GM18517 (cell line): ENCODE results near the gene MANBA.
A peak's percentile ranks its signal among the peaks of the same experiment; 100 is the strongest.
"Not testable (repeated sequence)": the region's sequence is repeated elsewhere in the genome, so short reads cannot be mapped to it uniquely, and the experiment has no call there.

ENCODE experiments used
- ATAC-seq: cut with Tn5 transposase; IDR thresholded peaks from one replicate; pipeline ENCODE4 v1.9.1; 2021; ENCODE audit warnings: mild to moderate bottlenecking, moderate library complexity; ENCODE audit not compliant: unreplicated experiment

Gene MANBA

DNA sequence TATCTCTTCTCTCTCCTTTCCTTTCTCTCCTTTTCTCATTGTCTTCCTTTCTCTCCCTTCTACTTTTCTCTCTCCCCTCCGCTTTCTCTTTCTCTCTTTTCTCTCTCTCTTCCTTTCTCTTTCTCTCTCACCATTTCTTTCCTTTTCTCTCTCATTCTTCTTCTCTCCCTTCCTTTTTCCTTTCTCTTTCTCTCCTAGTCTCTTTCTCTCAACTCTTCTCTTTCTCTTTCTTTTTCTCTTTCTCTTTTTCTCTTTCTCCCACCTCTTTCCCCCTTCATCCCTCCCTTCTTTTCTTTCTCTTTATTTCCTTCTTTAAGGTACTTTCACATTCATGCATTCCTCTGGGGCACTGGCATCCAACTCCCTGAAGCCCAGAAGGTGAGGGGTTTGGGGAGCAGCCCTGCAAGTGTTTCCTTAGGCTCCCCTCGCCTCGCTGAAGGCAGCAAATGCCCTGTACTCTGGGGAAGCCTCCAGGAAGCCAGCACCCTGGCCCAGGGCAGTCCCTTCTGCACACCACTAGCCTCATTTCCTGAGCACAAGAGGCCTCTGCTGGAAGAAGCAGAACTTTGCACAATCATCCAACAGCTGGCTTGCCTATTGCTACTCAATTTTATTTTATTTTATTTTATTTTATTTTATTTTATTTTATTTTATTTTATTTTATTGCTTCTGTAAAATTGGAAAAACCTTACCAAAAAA is 135.4 kb downstream of the MANBA start:
- ATAC-seq: peak; percentile 85

DNA sequence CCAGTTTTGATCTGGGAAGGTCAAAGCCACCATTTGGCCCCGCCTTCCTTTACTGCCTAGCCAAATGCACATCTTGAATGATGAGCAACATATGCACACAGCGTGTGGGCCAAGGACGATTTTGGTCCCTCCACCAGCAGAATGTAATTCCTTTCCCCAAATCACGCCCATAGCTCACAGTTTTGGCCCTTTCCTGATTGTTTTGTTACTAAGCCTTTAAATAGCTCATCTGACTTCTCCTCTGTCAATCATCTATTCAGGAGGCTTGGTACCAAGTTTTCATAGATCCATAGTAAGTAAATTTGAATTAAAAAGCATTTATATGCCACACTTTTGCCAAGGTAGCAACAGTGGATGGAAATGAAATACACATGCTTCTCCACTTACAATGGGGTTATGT is 136.3 kb downstream of the MANBA start:
- ATAC-seq: no peak

DNA sequence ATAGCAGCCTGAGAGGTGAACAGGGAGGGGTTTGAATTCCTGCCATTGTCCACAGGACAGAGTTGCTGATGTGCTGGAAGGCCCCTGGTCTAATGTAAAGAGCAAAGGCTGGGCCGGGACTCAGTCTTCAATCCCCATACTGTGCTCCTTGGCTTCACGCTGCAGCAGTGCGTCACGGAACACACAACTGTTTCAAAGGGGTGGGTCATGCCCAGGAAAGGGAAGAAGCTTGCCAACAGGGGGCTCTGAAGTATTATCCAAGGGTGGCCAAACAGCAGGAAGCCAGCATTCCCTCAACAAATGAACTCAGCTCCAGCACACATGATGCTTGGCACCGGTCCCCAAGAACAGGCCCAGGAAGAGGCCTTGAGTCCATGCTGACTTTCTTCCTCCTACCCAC is 137.1 kb downstream of the MANBA start:
- no peak for ATAC-seq

DNA sequence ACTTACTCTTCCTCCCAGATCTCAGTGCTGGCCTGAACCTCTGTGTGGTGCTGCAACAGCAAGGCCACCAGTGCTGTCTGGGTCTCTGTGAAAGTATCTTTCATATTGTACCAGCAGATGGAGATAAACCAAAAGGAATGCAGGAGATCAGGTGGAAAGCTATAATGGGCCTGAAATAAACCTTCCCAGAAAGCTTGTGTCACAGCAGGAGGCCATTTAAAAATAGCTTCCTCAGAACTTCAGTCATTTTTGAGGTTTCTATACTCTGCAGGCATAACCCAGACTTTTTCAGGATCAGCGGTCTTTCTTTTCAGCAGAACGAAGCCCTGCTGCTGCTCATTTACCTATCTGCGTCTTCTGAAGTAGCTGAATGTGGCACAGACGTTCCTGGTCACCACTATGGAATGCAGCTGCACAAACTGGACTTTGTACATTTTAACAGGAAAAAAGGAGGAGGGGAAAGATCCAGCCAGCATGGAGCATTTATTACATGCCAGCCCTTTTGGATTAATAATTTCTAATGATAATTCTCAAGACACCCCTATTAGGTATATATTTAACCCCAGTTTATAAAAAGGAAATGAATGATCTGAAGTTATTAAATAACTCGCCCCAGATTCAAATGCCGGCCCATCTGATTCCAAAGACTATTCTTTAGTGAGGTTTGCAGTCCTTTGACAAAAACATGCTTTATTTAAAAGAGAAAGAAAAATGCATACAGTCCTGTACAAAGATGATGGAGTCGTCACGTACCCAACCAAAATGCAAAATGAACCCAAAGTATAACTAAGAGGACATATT is 139.9 kb downstream of the MANBA start:
- ATAC-seq: peak; percentile 46

DNA sequence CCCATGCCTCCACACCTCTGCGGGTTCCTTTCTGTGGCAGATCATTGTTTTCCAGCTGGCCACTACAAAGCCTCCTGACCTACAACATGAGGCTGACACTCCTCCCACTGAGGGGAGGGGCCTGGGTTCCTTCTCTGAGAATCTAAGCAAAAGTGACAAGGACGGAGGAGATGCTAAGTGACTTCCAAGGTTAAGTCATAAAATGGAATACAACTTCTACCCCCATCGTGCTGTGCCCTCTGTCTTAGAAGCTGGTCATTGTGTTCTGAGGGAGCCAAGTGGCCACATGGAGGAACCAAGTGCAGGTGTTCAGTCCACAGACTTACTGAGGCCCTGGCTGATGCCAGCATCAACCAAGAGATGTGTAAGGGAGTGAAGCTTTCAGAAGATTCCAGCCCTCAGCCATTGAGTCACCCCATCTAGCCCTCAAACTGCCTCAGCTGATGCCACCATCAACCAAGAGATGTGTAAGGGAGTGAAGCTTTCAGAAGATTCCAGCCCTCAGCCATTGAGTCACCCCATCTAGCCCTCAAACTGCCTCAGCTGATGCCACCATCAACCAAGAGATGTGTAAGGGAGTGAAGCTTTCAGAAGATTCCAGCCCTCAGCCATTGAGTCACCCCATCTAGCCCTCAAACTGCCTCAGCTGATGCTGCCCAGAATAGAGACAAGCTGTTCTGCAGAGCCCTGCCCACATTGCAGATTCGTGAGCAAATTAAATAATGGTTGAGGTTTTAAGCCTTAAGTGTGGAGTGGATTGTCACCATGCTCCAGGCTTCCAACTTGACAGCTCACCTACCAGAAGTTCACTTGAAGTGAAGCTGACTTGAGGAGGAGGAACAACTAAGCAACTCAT is 140.8 kb downstream of the MANBA start:
- peak; percentile 14 for ATAC-seq

DNA sequence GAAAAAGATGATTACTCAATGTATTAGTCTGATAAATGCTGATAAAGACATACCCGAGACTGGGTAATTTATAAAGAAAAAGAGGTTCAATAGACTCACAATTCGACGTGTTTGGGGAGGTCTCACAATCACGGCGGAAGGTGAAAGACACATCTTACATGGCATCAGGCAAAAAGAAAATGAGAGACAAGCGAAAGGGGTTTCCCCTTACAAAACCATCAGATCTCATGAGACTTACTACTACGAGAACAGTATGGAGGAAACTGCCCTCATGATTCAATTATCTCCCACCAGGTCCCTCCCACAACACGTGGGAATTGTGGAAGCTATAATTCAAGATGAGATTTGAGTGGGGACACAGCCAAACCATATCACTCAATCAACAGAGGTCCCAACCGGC is 141.7 kb downstream of the MANBA start:
- ATAC-seq: not testable (repeated sequence)

DNA sequence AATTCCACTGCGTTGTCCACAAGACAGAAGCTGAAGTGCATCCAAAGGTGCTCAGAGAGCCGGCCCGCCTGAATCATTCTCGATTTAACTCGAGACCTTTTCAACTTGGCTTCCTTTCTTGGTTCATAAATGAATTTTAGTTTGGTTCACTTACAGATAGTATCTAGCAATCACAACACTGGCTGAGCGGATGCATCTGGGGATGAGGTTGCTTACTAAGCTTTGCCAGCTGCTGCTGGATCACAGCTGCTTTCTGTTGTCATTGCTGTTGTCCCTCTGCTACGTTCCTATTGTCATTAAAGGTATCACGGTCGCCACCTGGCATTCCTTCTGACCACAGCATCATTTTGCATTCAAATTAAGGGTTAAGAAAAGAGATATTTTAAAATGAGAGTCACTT is 144.1 kb downstream of the MANBA start:
- ATAC-seq: no peak

DNA sequence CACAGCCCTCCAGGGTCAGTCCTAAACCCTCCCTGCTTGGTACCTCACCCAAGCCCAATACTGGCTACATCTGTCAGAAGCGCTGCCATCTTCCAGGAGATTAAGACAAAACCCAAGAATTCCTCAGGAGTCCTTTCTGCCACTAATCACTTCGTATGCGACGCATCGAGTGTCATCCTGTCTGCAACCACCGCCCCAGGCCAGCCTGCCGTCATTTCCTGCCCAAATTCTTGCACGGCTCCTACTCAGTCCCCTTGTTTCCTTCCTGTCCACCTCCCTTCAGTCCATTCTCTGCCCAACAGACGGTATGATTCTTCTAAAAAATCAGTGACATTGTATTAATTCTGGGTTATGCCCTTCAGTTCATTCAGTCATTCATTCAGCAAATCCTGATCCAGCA is 146.0 kb downstream of the MANBA start:
- no peak for ATAC-seq

DNA sequence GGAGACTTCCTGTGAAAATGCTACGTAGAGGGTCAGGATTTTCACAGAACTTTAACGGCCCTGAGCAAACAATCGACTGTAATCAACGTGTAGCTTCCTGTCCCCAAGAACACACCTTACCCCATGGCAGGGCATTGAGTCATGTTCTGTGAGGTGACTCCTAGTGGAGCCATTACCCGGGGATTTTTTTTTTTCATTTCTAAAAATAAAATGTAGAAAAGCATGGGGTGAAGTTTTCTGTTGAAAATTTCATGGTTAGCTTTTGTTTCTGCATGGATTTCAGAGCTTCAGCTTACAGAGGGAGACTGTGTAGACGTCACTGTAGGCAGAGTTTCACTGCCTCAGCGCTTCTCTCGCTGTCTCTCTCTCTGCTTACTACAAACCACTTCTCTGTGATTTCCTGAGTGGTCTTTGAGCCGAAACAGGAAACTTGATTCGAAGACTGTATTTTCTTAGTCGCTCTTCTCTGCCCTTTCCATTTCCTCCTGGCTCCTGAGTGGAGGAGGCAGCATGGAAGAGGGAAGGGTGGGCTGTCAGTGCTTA is 147.9 kb downstream of the MANBA start:
- no peak for ATAC-seq

DNA sequence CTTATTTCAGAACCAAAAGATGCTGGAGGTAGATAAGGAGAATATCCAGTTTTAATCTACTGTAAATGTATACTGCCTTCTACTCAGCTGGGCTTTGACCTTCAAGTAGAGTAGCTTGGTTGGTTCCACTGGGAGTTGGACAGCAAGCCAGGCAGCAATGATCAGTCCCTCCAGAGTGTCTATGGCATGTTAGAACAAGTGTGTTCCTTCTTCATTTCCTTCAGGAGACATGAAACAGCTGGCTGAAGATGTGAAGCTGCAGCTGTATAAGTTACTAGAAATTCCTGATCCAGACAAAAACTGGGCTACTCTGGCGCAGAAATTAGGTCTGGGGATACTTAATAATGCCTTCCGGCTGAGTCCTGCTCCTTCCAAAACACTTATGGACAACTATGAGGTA is 148.6 kb downstream of the MANBA start:
- no peak for ATAC-seq

DNA sequence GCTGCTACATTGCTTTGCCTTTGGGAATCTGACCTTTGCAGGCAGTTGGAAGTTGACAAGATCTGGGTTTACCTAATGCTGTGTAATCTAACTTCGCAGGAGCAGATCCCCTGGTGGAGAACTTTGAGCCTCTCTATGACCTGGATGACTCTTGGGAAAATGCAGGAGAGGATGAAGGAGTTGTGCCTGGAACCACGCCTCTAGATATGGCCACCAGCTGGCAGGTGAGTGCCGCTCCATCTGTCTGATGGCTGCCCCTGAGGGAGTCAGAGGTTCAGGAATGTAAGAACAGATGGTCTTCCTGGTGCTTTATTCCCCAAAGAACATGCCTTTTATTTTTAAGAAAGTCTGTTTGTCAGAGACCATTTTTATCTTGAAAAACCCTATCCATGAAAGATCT is 150.3 kb downstream of the MANBA start:
- ATAC-seq: no peak

DNA sequence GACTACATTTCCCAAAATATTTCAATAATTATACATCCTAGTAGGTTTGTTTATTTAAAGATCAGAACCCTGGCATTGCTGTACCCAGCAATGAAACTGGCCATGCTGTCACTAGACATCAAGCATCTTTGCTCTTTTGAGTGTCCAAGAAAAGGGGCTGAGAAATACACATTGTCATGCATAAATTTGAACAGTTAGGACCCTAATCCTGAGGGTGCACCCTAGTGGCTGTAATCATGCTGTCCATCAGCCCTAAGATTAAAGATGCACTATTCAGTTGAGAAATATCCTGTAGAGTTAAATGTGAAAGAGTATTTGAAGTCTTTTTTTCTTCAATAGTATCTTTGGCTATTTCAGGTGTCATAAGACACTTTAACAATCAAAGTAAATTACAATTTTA is 150.8 kb downstream of the MANBA start:
- ATAC-seq: no peak

DNA sequence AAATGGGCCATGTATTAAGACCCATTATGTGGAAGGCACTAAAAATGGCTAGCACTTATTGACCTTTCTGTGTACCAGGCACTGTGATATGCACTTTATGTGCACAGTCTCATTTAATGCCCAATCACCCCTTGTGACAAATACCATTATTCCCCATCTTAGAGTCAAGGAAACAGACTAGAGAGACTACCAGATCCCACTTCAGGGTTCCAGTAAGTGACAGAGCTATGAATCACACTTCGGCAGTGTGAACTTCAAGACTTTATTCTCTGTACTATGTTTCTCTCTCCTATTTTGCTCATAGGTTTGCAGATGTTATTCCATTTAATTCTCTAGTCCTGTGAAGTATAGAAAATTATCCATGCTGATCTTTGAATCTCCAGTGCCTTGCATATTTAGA is 152.6 kb downstream of the MANBA start:
- no peak for ATAC-seq

DNA sequence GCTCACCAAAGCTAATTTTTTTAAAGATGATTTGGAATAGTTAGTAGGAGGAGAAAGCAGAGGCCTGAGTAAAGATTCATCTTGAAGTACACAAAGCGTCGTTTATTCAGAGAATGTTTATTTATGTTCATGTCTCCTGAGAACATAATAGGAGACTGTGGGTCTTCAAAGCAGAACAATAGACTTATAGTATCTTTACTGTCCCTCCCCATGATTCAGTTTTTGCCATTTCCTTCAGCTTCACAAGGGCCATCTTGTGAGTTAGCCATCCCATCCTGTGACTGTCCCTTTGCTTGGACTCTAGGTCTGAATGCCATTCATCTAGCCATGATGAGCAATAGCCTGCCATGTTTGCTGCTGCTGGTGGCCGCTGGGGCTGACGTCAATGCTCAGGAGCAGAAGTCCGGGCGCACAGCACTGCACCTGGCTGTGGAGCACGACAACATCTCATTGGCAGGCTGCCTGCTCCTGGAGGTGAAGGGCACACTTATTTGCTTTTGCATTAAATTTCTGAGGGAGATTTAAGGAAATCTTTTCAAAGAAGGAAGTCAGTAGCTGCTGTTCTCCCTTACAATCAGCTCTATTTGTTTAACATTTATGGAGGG is 153.8 kb downstream of the MANBA start:
- no peak for ATAC-seq

DNA sequence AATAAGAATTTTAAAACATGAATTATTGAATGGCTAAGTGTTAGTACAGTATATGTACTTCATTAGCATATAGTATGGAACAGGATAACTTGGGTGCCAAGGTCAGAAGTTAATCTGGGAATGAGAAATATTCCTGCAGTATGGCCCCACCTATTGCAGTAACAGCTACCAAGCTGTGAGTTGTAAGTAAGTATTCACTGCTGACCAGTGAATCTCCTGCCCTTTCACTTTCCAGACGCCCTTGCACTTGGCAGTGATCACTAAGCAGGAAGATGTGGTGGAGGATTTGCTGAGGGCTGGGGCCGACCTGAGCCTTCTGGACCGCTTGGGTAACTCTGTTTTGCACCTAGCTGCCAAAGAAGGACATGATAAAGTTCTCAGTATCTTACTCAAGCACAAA is 154.5 kb downstream of the MANBA start:
- no peak for ATAC-seq

DNA sequence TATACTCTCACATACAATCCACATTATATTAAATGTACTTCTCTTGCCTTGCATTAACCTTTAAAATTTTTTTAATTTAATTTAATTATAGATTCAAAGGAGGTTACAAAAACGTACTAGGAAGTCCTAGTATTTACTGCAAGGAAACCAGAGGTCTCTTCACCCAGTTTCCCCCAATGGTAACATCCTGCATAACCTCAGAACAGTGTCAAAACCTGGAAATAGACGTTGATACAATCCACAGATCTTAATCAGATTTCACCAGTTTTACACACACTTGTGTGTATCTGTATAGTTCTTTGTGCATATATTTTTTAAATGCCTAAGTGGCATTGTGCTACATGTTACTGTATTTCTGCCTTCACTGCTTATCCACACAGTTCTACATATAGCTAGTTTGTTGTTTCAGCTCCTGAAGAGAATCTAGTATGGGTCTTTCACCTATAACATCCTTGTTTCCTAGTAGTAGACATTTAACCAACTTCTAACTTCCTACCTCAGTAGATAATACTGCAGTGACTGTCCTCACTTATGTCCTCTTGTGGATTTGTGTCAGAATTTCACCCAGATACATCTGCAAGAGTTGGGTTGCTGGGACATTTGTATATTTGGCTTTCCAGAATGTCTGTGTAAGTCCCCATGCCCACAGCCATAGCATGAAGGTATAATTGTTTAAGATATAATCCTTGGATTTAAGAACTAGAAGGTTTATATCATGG is 156.4 kb downstream of the MANBA start:
- ATAC-seq: no peak

DNA sequence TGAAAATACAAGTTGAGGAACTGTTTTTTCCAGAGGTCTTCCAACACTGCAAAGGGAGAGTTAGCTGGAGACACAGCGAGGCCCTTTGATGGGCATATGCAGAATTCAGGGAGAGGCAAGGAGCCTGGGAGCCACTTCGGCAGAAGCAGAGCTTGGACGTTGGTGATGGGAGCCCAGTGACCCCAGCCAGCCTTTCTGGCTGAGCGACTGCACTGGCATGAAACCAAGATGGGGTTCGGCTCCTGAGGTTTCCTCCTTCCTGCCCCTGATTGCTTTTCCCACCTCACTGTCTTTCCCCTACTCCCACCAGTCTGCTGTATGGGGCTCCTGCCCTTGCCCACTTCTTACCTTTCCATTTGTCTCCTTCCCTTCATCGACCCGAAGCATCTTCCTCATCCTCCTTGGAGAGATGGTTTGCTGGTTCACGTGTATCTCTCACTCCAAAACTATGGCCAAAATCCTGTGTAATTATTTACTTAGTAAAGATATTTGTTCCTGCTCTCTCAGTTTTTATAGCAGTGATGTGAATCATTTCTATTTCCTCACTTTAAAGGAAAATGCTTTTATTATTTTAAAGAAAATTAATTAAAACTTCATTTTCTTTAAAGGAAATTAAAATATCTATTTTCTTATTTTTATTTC is 159.1 kb downstream of the MANBA start:
- no peak for ATAC-seq

DNA sequence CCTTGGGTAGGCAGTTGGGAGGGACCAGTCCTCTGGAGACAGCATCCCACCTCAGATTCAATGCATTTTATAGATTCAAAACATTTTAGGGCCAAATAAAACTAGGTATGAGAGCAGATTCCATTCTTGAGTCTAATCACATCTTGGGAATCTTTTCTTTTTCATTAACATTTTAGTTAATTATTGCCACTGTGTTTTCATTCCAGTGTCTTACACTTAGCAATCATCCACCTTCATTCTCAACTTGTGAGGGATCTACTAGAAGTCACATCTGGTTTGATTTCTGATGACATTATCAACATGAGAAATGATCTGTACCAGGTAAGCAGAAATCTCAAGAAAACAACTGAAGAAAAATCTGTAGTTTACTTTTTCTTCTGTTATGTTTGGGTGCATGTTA is 160.1 kb downstream of the MANBA start:
- no peak for ATAC-seq

DNA sequence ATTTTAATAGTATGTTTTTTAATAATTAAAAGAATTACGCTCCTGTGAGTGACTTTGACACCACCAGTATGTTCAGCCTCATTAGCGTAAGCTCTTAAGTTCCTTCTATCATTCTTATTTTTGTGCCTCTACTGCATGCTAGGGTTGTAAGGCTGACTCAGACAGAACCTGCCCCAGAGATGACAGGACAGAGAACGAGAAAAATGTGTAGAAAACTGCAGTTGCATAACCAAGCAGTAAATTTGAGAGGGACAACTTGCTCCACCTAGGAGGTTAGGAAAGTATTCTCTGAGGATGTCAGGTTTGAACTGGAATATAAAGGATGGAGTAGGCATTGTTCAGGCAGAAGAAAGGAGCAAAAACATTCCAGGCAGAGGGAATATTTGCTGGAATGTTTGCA is 160.9 kb downstream of the MANBA start:
- no peak for ATAC-seq

DNA sequence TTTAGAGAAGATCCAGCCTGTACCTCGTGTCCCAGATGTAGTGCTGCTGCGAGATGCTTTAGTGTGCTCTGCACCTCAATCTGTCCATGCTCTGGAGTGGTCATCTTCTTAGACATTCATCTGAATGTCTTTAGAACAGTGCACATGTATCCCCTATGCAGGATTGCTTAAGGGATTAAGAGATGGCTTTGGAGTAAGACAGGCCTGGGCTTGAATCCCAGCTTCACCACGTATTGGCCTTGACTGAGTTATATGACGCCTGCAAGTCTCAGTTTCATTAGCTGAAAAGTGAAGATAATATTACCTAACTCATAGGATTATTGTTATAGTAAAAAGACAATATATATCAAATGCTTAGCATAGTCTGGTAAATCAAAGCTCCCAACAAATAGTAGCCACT is 161.3 kb downstream of the MANBA start:
- no peak for ATAC-seq
